Stimulated activated CD8-positive, alpha-beta memory T cell treated with anti-CD3 and anti-CD28 coated beads, Interleukin-12 subunit alpha, Interleukin-12 subunit beta, amount 100 ng/mL, for 24 hours (primary cell): Measurements from ENCODE around the gene RPP21.

Source experiments
- DNase-seq: peaks from one replicate; pipeline ENCODE4 v3.0.0-alpha.2; 2020; ENCODE audit errors: extremely low read depth

RPP21 gene

GRCh38 chr6:30378290-30378937, 33.5 kb downstream of the RPP21 start:
- no peak for DNase-seq

- no peak for DNase-seq
Measured at GRCh38 chr6:30380464-30380863, 35.5 kb downstream of the RPP21 start.

- no peak for DNase-seq
Measured at GRCh38 chr6:30386166-30386565, 41.2 kb downstream of the RPP21 start.

- DNase-seq, result no peak
Measured at GRCh38 chr6:30391240-30391639, 46.3 kb downstream of the RPP21 start.

- no peak for DNase-seq
Measured at GRCh38 chr6:30394139-30394538, 49.2 kb downstream of the RPP21 start.
